SK-N-SH (cell line): ENCODE measurements around the gene FBXW5. TPM values are rescaled to one million over a fixed set of nuclear protein-coding genes. Genes with fewer than 3 reads are reported as not detected.
A peak's percentile ranks its signal among the peaks of the same experiment; 100 is the strongest.

Experiments used
- CTCF ChIA-PET: fragments of 300-600, 350-600 bp; formaldehyde crosslinking; extraction: SDS; loops from one replicate; lab custom pipeline; 2021; lab: Yijun Ruan, JAX
- POLR2A ChIA-PET: fragments of 350-600 bp; sonication (Branson Sonifier 250); formaldehyde crosslinking; extraction: SDS; loops from one replicate; lab custom pipeline; 2020; ENCODE audit warnings: antibody characterized with exemption, inconsistent platforms; lab: Yijun Ruan, JAX
- DNase-seq: peaks from one replicate; pipeline ENCODE4 v3.0.0; 2012
- H2AFZ ChIP-seq: fragments of 200-600 bp; sonication (generic); 2 replicates; pipeline ENCODE4 v1.8.1; 2016; ENCODE audit warnings: antibody characterized with exemption, mild to moderate bottlenecking, low read depth
- H3F3A ChIP-seq: fragments of 200-600 bp; sonication (generic); replicated peaks from 2 replicates; pipeline ENCODE3; 2016; ENCODE audit warnings: antibody characterized with exemption, mild to moderate bottlenecking; ENCODE audit not compliant: insufficient read depth
- H3K27ac ChIP-seq, 2 experiments: fragments of 200-500 bp in 1 of 2; fragments of 200-600 bp in 1 of 2; sonication (Bioruptor generic) in 1 of 2; sonication (generic), shearing (Covaris generic) in 1 of 2; 2 replicates each; pipeline versions ENCODE4 v1.5.1 to v1.6.1; 2014 to 2016; ENCODE audit warnings: low read depth in 2 of 2, inconsistent platforms in 1 of 2, low read length in 1 of 2, mild to moderate bottlenecking in 1 of 2, mixed read lengths in 1 of 2
- H3K27me3 ChIP-seq: fragments of 200-600 bp; sonication (generic), shearing (Covaris generic); 2 replicates; pipeline ENCODE4 v1.6.1; 2016; ENCODE audit warnings: mixed run types; ENCODE audit not compliant: insufficient read depth
- H3K36me3 ChIP-seq, 2 experiments: fragments of 200-500 bp in 1 of 2; fragments of 200-600 bp in 1 of 2; sonication (Bioruptor generic) in 1 of 2; sonication (generic) in 1 of 2; replicated peaks in 1 of 2; 2 replicates each; pipeline versions ENCODE3 to v1.5.1; 2014 to 2016; ENCODE audit warnings: low read length in 1 of 2, mild to moderate bottlenecking in 1 of 2; ENCODE audit not compliant: insufficient read depth in 2 of 2, control insufficient read depth in 1 of 2
- H3K4me1 ChIP-seq, 2 experiments: fragments of 200-500 bp in 1 of 2; fragments of 200-600 bp in 1 of 2; sonication (Bioruptor generic) in 1 of 2; sonication (generic), shearing (Covaris generic) in 1 of 2; 2 replicates each; pipeline versions ENCODE4 v1.5.1 to v1.6.1; 2014 to 2016; ENCODE audit warnings: low read depth in 1 of 2, low read length in 1 of 2, mixed run types in 1 of 2; ENCODE audit not compliant: insufficient read depth in 2 of 2, control insufficient read depth in 1 of 2
- H3K4me2 ChIP-seq: fragments of 200-600 bp; sonication (generic), shearing (Covaris generic); 2 replicates; pipeline ENCODE4 v1.6.1; 2017; ENCODE audit warnings: mixed run types
- H3K4me3 ChIP-seq, 2 experiments: fragments of 200-500 bp in 1 of 2; fragments of 200-600 bp in 1 of 2; sonication (Bioruptor generic) in 1 of 2; sonication (generic), shearing (Covaris generic) in 1 of 2; 2 replicates each; pipeline versions ENCODE4 v1.5.1 to v1.8.1; 2014 to 2016; ENCODE audit warnings: low read depth in 2 of 2, inconsistent platforms in 1 of 2, low read length in 1 of 2, mild to moderate bottlenecking in 1 of 2, mixed read lengths in 1 of 2, moderate library complexity in 1 of 2
- H3K79me2 ChIP-seq: fragments of 200-600 bp; sonication (generic); 2 replicates; pipeline ENCODE4 v1.8.1; 2017; ENCODE audit warnings: mild to moderate bottlenecking; ENCODE audit not compliant: insufficient read depth
- H3K9ac ChIP-seq: fragments of 200-600 bp; sonication (generic); 2 replicates; pipeline ENCODE4 v1.6.1; 2017; ENCODE audit warnings: mixed run types
- H3K9me2 ChIP-seq: fragments of 200-600 bp; sonication (generic); 2 replicates; pipeline ENCODE4 v1.6.1; 2017; ENCODE audit warnings: mixed run types
- H3K9me3 ChIP-seq: fragments of 200-600 bp; sonication (generic); 2 replicates; pipeline ENCODE4 v1.6.1; 2017; ENCODE audit warnings: mixed run types, mild to moderate bottlenecking, moderate library complexity
- H4K20me1 ChIP-seq: fragments of 200-600 bp; sonication (generic); 2 replicates; pipeline ENCODE4 v1.6.1; 2017; ENCODE audit warnings: mild to moderate bottlenecking, mixed run types; ENCODE audit not compliant: insufficient read depth
- CHD2 ChIP-seq: fragments of 150-350 bp; IDR thresholded peaks from 2 replicates; pipeline ENCODE4 v1.6.1; 2018; ENCODE audit warnings: low read length; ENCODE audit not compliant: partially characterized antibody
- ELF1 ChIP-seq: IDR thresholded peaks from 2 replicates; pipeline ENCODE4 v1.4.0; 2012
- EP300 ChIP-seq, 2 experiments: IDR thresholded peaks; 2 replicates each; pipeline versions ENCODE4 v1.4.0 to v1.6.1; 2012; ENCODE audit warnings: borderline replicate concordance in 1 of 2, low read depth in 1 of 2, low read length in 1 of 2
- EZH2phosphoT487 ChIP-seq: fragments of 200-600 bp; sonication (generic); IDR thresholded peaks from 2 replicates; pipeline ENCODE4 v1.6.1; 2017; ENCODE audit warnings: low read depth, mixed run types, mild to moderate bottlenecking, antibody characterized with exemption, moderate library complexity, borderline replicate concordance
- FOXJ3 ChIP-seq: sonication (generic); formaldehyde crosslinking; IDR thresholded peaks from 2 replicates; pipeline ENCODE4 v1.5.1; 2020; ENCODE audit warnings: mild to moderate bottlenecking, missing genetic modification reagents
- FOXM1 ChIP-seq: IDR thresholded peaks from 2 replicates; pipeline ENCODE4 v1.4.0; 2012; ENCODE audit warnings: low read depth, mild to moderate bottlenecking
- GABPA ChIP-seq: IDR thresholded peaks from 2 replicates; pipeline ENCODE4 v1.4.0; 2012; ENCODE audit warnings: low read depth, mild to moderate bottlenecking
- GATA2 ChIP-seq: sonication (generic); formaldehyde crosslinking; IDR thresholded peaks from 2 replicates; pipeline ENCODE4 v1.5.0; 2020; ENCODE audit warnings: mild to moderate bottlenecking, missing genetic modification reagents
- MEF2A ChIP-seq: IDR thresholded peaks from 2 replicates; pipeline ENCODE4 v1.4.0; 2012; ENCODE audit warnings: low read depth, borderline replicate concordance
- MXI1 ChIP-seq: IDR thresholded peaks from 2 replicates; pipeline ENCODE4 v1.6.1; 2012; ENCODE audit warnings: mild to moderate bottlenecking, low read depth, low read length, improper control_type of control experiment
- NRF1 ChIP-seq: IDR thresholded peaks from 2 replicates; pipeline ENCODE4 v1.6.1; 2012; ENCODE audit warnings: low read depth, mild to moderate bottlenecking, low read length
- POLR2AphosphoS5 ChIP-seq: IDR thresholded peaks from 2 replicates; pipeline ENCODE4 v1.6.1; 2012; ENCODE audit warnings: low read depth, low read length
- RAD21 ChIP-seq: IDR thresholded peaks from 2 replicates; pipeline ENCODE4 v1.6.1; 2012; ENCODE audit warnings: mild to moderate bottlenecking, low read length
- RCOR1 ChIP-seq: fragments of 150-350 bp; IDR thresholded peaks from 2 replicates; pipeline ENCODE4 v1.6.1; 2017; ENCODE audit warnings: antibody characterized with exemption, low read length
- TAF1 ChIP-seq: IDR thresholded peaks from 2 replicates; pipeline ENCODE4 v1.6.1; 2012; ENCODE audit warnings: low read depth, mild to moderate bottlenecking, low read length, moderate library complexity, borderline replicate concordance
- TEAD4 ChIP-seq: IDR thresholded peaks from 2 replicates; pipeline ENCODE4 v1.4.0; 2012; ENCODE audit warnings: mild to moderate bottlenecking, borderline replicate concordance; ENCODE audit not compliant: insufficient read depth
- YY1 ChIP-seq: IDR thresholded peaks from 2 replicates; pipeline ENCODE4 v1.4.0; 2012; ENCODE audit warnings: low read depth, mild to moderate bottlenecking
- WGBS: methylation state at CpG from one replicate; pipeline ENCODE4 v1.1.6; 2017; ENCODE audit warnings: low lambda C conversion rate; 5-methylcytosine and 5-hydroxymethylcytosine counted together
- polyA plus RNA-seq, 3 experiments: library from polyadenylated mRNA; depleted of rRNA; stranded (reverse); fragments of >200 nt; gene quantifications; 2 replicates each; pipeline ENCODE4 v1.2.3, GENCODE V29; 2012
- TF ChIP-seq, protein P1 (sequence below): fragments of 150-350 bp; IDR thresholded peaks from 2 replicates; pipeline ENCODE4 v1.6.1; 2017; ENCODE audit warnings: antibody characterized with exemption, low read length, low read depth, borderline replicate concordance
- TF ChIP-seq, protein P2 (sequence below): IDR thresholded peaks from 2 replicates; pipeline ENCODE4; 2012

Gene FBXW5
- polyA plus RNA-seq, 1 of the 3 experiments (the other 2 are of a cell fraction): 78.9 TPM

DNA sequence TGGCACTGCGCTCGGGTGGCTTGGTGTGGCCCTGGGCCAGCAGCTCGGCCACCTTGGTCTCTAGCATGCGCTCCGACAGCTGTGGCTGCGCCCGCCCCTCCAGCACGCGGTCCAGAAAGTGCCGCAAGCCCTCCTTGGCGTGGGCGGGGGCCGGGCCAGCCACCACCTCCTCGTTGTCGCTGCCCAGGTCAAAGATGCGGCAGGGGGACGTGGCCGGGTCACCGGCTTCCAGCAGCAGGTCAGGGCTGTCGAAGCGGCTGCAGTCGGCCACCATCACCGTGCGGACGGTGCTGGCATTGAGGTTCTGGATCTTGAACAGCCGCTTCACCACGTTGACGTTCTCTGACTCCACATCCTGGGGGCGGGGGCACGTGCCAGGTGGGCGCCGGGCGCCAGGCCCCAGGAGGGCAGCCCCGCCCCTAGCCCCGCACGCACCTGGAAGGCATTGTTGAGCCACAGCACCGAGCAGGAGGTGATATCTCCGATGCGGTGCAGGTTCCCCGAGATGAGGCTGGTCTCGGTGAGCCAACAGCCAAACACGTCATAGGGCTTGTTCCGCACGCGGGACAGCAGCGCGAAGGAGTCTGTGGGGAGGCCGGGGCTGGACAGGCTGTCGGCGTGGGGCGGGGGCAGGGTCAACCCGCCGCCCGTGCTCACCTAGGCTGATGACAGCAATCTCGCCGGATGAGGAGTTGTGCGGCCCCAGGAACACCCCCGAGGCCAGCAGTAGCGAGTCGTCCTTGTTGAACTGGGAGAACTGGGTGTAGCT, 2.2 kb downstream of the FBXW5 start:
- peaks cover 6% of the 10 kb centered on the region for H3F3A ChIP-seq
- H2AFZ ChIP-seq: no peak overlapping the region
- ChIA-PET POLR2A (no interaction called here), CTCF (interaction anchor here (1.5 kb wide), 1 partner anchor 15 kb away, joined by 4 read pairs; no protein-coding TSS in a partner anchor)
- H3K36me3 ChIP-seq: peaks cover 10 to 38% of the 10 kb centered on the region in 2 experiments
- no peak overlapping the region for H3K4me3 ChIP-seq
- no peaks in the 10 kb centered on the region for H3K27me3 ChIP-seq
- H3K9me3 ChIP-seq: no peaks in the 10 kb centered on the region
- TF ChIP-seq GABPA (no peak), MXI1 (no peak), TEAD4 (no peak), EZH2phosphoT487 (no peak), POLR2AphosphoS5 (no peak)
- TF ChIP-seq, protein P1, sequence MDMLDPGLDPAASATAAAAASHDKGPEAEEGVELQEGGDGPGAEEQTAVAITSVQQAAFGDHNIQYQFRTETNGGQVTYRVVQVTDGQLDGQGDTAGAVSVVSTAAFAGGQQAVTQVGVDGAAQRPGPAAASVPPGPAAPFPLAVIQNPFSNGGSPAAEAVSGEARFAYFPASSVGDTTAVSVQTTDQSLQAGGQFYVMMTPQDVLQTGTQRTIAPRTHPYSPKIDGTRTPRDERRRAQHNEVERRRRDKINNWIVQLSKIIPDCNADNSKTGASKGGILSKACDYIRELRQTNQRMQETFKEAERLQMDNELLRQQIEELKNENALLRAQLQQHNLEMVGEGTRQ: no peak
- peak overlapping the region; percentile 96; the same call in 1 of the 2 replicates for H3K4me2 ChIP-seq
- no peaks in the 10 kb centered on the region for H3K9me2 ChIP-seq
- H3K79me2 ChIP-seq: peaks cover 28% of the 10 kb centered on the region
- peaks cover 0 to 17% of the 10 kb centered on the region in 2 experiments; a peak in 1 of 4 replicates for H3K4me1 ChIP-seq
- H3K9ac ChIP-seq: no peak overlapping the region
- DNase-seq: no peak
- peaks cover 13% of the 10 kb centered on the region for H4K20me1 ChIP-seq
- H3K27ac ChIP-seq: no peak overlapping the region; a peak in 1 of 4 replicates
- WGBS: 93% methylated on average over 25 of the region's 60 CpGs

DNA sequence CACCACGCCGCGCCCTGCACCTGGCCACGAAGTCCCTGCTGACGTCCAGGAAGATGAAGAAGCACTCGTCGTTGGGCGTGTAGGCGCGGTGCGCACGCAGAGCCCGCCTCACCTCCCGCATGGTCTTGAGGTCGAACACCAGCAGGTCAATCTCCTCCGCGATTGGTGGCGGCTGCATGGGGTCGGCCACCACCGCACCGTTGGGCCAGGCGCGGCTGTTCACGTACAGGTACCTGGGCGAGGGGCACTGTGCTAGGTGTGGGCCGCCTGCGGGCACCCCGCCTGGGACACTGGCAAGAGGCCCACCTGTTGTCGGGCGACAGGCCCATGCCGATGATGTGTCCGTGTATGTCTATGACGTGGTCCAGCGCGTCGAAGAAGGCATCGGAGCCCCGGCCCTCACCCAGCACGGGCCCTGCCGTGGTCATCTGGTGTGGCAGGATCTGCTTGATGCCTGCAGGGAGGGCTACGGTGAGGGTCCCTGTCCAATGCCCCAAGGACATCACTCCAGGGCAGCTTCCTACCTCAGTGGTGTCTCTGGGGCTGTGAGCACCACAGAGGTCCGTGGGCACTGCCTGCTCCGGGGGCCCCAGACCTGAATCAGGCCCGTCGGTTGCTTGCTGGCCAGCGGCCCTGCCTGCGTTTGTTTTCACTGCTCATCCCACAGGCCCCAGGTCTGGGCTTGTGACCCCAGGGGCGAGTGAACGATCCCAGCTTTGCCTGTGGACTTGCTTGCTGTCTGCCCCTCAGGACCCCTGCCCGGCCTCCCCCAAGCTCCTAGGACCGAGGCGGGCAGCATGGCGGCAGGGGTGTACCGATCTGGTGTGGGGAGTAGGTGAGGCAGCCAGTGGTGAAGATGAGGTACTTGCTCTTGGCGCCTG, 3.1 kb downstream of the FBXW5 start:
- no peak overlapping the region for H3K27ac ChIP-seq
- peaks cover 28% of the 10 kb centered on the region for H3K79me2 ChIP-seq
- no peaks in the 10 kb centered on the region for H3K9me2 ChIP-seq
- no peak overlapping the region for H3K4me3 ChIP-seq
- WGBS: 95% methylated on average over 23 of the region's 55 CpGs
- DNase-seq: no peak
- H2AFZ ChIP-seq: no peak overlapping the region
- POLR2A ChIA-PET: no interaction called here
- H3K27me3 ChIP-seq: no peaks in the 10 kb centered on the region
- H4K20me1 ChIP-seq: peaks cover 13% of the 10 kb centered on the region
- H3K4me1 ChIP-seq: peaks cover 0 to 17% of the 10 kb centered on the region in 2 experiments; a peak in 1 of 4 replicates
- H3K9me3 ChIP-seq: no peaks in the 10 kb centered on the region
- H3K36me3 ChIP-seq: peaks cover 10 to 38% of the 10 kb centered on the region in 2 experiments
- H3K4me2 ChIP-seq: no peak overlapping the region
- H3F3A ChIP-seq: peaks cover 9% of the 10 kb centered on the region
- CTCF ChIA-PET: interaction anchor here (1.5 kb wide), 1 partner anchor 14 kb away, joined by 4 read pairs; no protein-coding TSS in a partner anchor
- H3K9ac ChIP-seq: no peak overlapping the region
- TF ChIP-seq NRF1 (no peak), ELF1 (no peak), TEAD4 (no peak), GATA2 (CRISPR knock-in tag) (no peak), RAD21 (no peak), FOXM1 (no peak), TAF1 (no peak), FOXJ3 (no peak), YY1 (no peak), MEF2A (no peak), CHD2 (no peak), EP300 (IDR thresholded peaks at IDR 0.05; ENCODE audit: borderline replicate concordance in 1 of 2, low read depth in 1 of 2, low read length in 1 of 2) (no peak), RCOR1 (no peak)
- TF ChIP-seq, protein P2, sequence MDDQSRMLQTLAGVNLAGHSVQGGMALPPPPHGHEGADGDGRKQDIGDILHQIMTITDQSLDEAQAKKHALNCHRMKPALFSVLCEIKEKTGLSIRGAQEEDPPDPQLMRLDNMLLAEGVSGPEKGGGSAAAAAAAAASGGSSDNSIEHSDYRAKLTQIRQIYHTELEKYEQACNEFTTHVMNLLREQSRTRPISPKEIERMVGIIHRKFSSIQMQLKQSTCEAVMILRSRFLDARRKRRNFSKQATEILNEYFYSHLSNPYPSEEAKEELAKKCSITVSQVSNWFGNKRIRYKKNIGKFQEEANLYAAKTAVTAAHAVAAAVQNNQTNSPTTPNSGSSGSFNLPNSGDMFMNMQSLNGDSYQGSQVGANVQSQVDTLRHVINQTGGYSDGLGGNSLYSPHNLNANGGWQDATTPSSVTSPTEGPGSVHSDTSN: no peak
- TF ChIP-seq, protein P1: no peak
- TF ChIP-seq, all 33 proteins: peak for 0
